K562 (cell line): ENCODE results near the gene ELF2. TPM values are rescaled to one million over a fixed set of nuclear protein-coding genes. Genes with fewer than 3 reads are reported as not detected.

ENCODE experiments used
- BCLAF1 ChIP-seq, 2 experiments: fragments of 450-650 bp in 1 of 2; IDR thresholded peaks; 2 replicates each; pipeline ENCODE4 v1.6.1; 2011 to 2017; ENCODE audit warnings: low read depth in 2 of 2, antibody characterized with exemption in 1 of 2, borderline replicate concordance in 1 of 2, low read length in 1 of 2, mild to moderate bottlenecking in 1 of 2, mixed read lengths in 1 of 2; ENCODE audit not compliant: control insufficient read depth in 1 of 2
- BCOR ChIP-seq: fragments of 450-650 bp; IDR thresholded peaks from 2 replicates; pipeline ENCODE4 v1.6.1; 2016
- FOXM1 ChIP-seq, 2 experiments: fragments of 450-650 bp in 1 of 2; sonication (generic) in 1 of 2; formaldehyde crosslinking in 1 of 2; IDR thresholded peaks; 2 replicates each; pipeline versions ENCODE4 v1.6.1 to v1.9.0; 2017 to 2022; ENCODE audit warnings: low read depth in 2 of 2, mild to moderate bottlenecking in 2 of 2, missing genetic modification reagents in 1 of 2, moderate library complexity in 1 of 2
- GABPA ChIP-seq: fragments of 200-800 bp; sonication (Bioruptor generic); conservative IDR thresholded peaks from 2 replicates; pipeline ENCODE4 v1.6.1; 2016; ENCODE audit warnings: low read depth, missing genetic modification characterization, missing compliant biosample characterization
- HDAC6 ChIP-seq: IDR thresholded peaks from 2 replicates; pipeline ENCODE4 v1.6.1; 2012; ENCODE audit warnings: low read depth, mild to moderate bottlenecking, control low read depth, inconsistent platforms, low read length, moderate library complexity
- L3MBTL2 ChIP-seq: fragments of 450-650 bp; IDR thresholded peaks from 2 replicates; pipeline ENCODE4 v1.6.1; 2016; ENCODE audit warnings: mild to moderate bottlenecking, moderate library complexity
- MYNN ChIP-seq, 2 experiments: sonication (generic); formaldehyde crosslinking in 1 of 2; IDR thresholded peaks; 2 replicates each; pipeline versions ENCODE4 v1.5.0 to v1.6.1; 2016 to 2020; ENCODE audit warnings: antibody characterized with exemption in 1 of 2, missing genetic modification reagents in 1 of 2
- SFPQ ChIP-seq: fragments of 200-400 bp; formaldehyde crosslinking; IDR thresholded peaks from 2 replicates; pipeline ENCODE4 v1.6.1; 2017; ENCODE audit warnings: mild to moderate bottlenecking, low read depth, low read length, moderate library complexity
- SIN3A ChIP-seq, 2 experiments: fragments of 150-350 bp in 1 of 2; IDR thresholded peaks; 2 replicates each; pipeline ENCODE4 v1.6.1; 2011 to 2016; ENCODE audit warnings: borderline replicate concordance in 2 of 2, low read depth in 2 of 2, low read length in 2 of 2, mild to moderate bottlenecking in 2 of 2, moderate library complexity in 2 of 2; ENCODE audit not compliant: control insufficient read depth in 1 of 2
- SPI1 ChIP-seq: IDR thresholded peaks from 2 replicates; pipeline ENCODE4 v1.6.1; 2011; ENCODE audit warnings: low read depth, low read length, control low read depth, borderline replicate concordance
- TAF15 ChIP-seq: fragments of 200-400 bp; formaldehyde crosslinking; IDR thresholded peaks from 2 replicates; pipeline ENCODE4 v1.6.1; 2017; ENCODE audit warnings: mild to moderate bottlenecking, low read depth, low read length, moderate library complexity
- TGIF2 ChIP-seq: sonication (generic); formaldehyde crosslinking; IDR thresholded peaks from 2 replicates; pipeline ENCODE4 v1.8.1; 2022; ENCODE audit warnings: mild to moderate bottlenecking, missing genetic modification reagents, moderate library complexity
- TRIM28 ChIP-seq: fragments of 450-650 bp; IDR thresholded peaks from 2 replicates; pipeline ENCODE4 v1.6.1; 2017
- ZNF140 ChIP-seq: fragments of 250-450 bp; sonication (Bioruptor Pico); IDR thresholded peaks from 2 replicates; pipeline ENCODE4 v1.8.0; 2021; ENCODE audit warnings: moderate library complexity, mild to moderate bottlenecking, inconsistent platforms
- ZNF175 ChIP-seq: fragments of 200-800 bp; sonication (Bioruptor generic); IDR thresholded peaks from 2 replicates; pipeline ENCODE4 v1.6.1; 2016; ENCODE audit warnings: low read depth, mild to moderate bottlenecking, missing genetic modification characterization, missing compliant biosample characterization
- ZNF445 ChIP-seq: fragments of 250-450 bp; sonication (Bioruptor Pico); IDR thresholded peaks from 2 replicates; pipeline ENCODE4 v1.4.0; 2020; ENCODE audit warnings: low read depth, mild to moderate bottlenecking, moderate library complexity
- polyA plus RNA-seq, 8 experiments: library from polyadenylated mRNA; depleted of rRNA in 4 of 8; stranded (reverse) in 5 of 8; unstranded in 3 of 8; fragments of >200 nt; fragmentation: Nextera tagmentation in 2 of 8; fragmentation: Illumina TruSeq in 1 of 8; extraction: Ambion mirVana in 2 of 8; extraction: Trizol in 1 of 8; gene quantifications; 2 replicates each; pipeline versions ENCODE4 v1.2.1 to v1.2.3, GENCODE V29; 2011 to 2014; ENCODE audit warnings: inconsistent platforms in 1 of 8, missing spikeins in 1 of 8
- total RNA-seq, 7 experiments: library from RNA; depleted of rRNA in 6 of 7; stranded (reverse); fragments of >200 nt in 6 of 7; fragmentation: Illumina TruSeq in 2 of 7; extraction: Trizol in 2 of 7; gene quantifications; 2 replicates each; pipeline versions ENCODE4 v1.2.1 to v1.2.3, GENCODE V29; 2011 to 2021; ENCODE audit warnings: low replicate concordance in 1 of 7
- TF ChIP-seq, protein P1 (sequence below): fragments of 250-450 bp; sonication (Bioruptor Pico); IDR thresholded peaks from 2 replicates; pipeline ENCODE4 v1.5.0; 2021
- TF ChIP-seq, protein P2 (sequence below), 2 experiments: fragments of 250-450 bp in 1 of 2; fragments of 450-650 bp in 1 of 2; sonication (Bioruptor Pico) in 1 of 2; IDR thresholded peaks; 2 replicates each; pipeline versions ENCODE4 v1.6.1 to v1.8.0; 2016 to 2021; ENCODE audit warnings: mild to moderate bottlenecking in 2 of 2, moderate library complexity in 2 of 2, missing compliant biosample characterization in 1 of 2, missing genetic modification characterization in 1 of 2

Gene ELF2
- total and polyA plus RNA-seq, 9 of the 15 experiments (the other 6 are each of a cell fraction or from before 2014, with no cell fraction given), result 9.4 to 58.7 (median 41.6) TPM

DNA sequence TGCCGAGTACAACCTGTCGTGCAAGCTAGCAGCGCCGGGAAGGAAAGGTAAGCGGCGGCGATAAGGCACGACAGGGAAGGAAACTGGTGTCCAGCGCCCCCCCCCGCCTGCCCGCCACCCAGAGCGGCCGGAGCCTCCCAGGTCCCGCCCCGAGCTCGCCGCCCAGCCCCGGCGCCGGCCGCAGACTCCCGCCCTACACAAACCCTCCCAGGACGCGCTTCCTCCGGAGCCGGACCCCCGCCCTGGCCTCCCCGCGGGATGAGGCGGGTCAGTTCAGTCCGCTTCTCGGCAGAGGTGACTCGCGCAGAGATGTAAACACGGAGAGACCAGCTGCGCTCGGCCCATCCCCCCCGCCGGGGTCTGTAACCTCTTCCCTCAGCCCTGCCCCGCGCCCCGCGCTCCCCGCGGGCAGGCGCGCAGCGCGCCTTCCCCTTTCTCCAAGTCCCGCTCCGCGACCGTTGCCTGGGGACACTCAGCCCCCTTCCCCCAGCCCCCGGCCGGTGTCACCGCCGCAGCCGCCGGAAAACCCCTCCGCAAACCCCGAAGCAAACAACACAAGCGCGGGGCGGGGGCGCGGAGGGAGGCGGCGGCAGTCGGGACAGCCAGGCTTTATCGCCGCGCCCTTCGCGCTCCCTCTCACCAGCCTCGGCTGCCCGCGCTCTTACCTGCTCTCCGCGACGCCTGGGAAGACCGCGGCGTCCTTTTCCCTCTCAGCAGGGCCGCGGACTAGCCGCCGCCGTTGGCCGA lies 543 bp downstream of the ELF2 start (continued):
- TF ChIP-seq BCLAF1 (IDR thresholded peaks at IDR 0.05; ENCODE audit: borderline replicate concordance in 1 of 2, control insufficient read depth in 1 of 2, low read depth in 2 of 2, low read length in 1 of 2) (0 out of 4 replicates have a peak, but pooled peaks of 1 of the 2 experiments have one; percentile 24), GABPA (tag) (peak; percentile 61), ZNF140 (CRISPR knock-in tag) (no peak), MYNN (IDR thresholded peaks at IDR 0.05) (no peak), MYNN (CRISPR knock-in tag; IDR thresholded peaks at IDR 0.05) (no peak), TGIF2 (no peak), SFPQ (no peak), SPI1 (peak; percentile 34; the same call in 1 of the 2 replicates), ZNF445 (CRISPR knock-in tag) (no peak), HDAC6 (no peak), TAF15 (no peak), SIN3A (IDR thresholded peaks at IDR 0.05; ENCODE audit: borderline replicate concordance in 2 of 2, control insufficient read depth in 1 of 2, low read depth in 2 of 2, low read length in 2 of 2) (peak; percentile 45 to 51; a peak in 2 of 4 replicates), TRIM28 (no peak), L3MBTL2 (no peak), ZNF175 (CRISPR knock-in tag) (no peak), FOXM1 (IDR thresholded peaks at IDR 0.05; ENCODE audit: low read depth) (no peak), FOXM1 (CRISPR knock-in tag; IDR thresholded peaks at IDR 0.05; ENCODE audit: low read depth) (no peak), BCOR (peak; percentile 56; the same call in 1 of the 2 replicates)
- TF ChIP-seq, protein P1, sequence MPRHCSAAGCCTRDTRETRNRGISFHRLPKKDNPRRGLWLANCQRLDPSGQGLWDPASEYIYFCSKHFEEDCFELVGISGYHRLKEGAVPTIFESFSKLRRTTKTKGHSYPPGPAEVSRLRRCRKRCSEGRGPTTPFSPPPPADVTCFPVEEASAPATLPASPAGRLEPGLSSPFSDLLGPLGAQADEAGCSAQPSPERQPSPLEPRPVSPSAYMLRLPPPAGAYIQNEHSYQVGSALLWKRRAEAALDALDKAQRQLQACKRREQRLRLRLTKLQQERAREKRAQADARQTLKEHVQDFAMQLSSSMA (CRISPR knock-in tag), result no peak
- TF ChIP-seq, protein P2, sequence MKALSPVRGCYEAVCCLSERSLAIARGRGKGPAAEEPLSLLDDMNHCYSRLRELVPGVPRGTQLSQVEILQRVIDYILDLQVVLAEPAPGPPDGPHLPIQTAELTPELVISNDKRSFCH (CRISPR knock-in tag; IDR thresholded peaks at IDR 0.05), result no peak
- TF ChIP-seq, protein P2 (tag; IDR thresholded peaks at IDR 0.05), result no peak
